SK-N-SH (cell line): ENCODE results near the gene EPM2A.

Experiments
- FOSL2 ChIP-seq: IDR thresholded peaks from 2 replicates; pipeline ENCODE4 v1.4.0; 2012; ENCODE audit warnings: low read depth, mild to moderate bottlenecking, moderate library complexity, borderline replicate concordance
- GABPA ChIP-seq: IDR thresholded peaks from 2 replicates; pipeline ENCODE4 v1.4.0; 2012; ENCODE audit warnings: low read depth, mild to moderate bottlenecking
- MAX ChIP-seq: IDR thresholded peaks from 2 replicates; pipeline ENCODE4 v1.4.0; 2012; ENCODE audit warnings: low read depth

- TF ChIP-seq GABPA, result no peak
- TF ChIP-seq MAX, result no peak
- TF ChIP-seq FOSL2, result no peak
Measured at GRCh38 chr6:145668844-145669243, 66.5 kb downstream of the EPM2A start.
